WTC11 (cell line): Measurements from ENCODE around the gene PALD1. TPM values are rescaled to one million over a fixed set of nuclear protein-coding genes. Genes with fewer than 3 reads are reported as not detected.
A peak's percentile ranks its signal among the peaks of the same experiment; 100 is the strongest.

Source experiments
- ATAC-seq: fragments of 200-7000 bp; cut with Tn5 transposase; 2 replicates; pipeline ENCODE4 v1.10.0; 2021; ENCODE audit warnings: mild to moderate bottlenecking, moderate library complexity
- CTCF ChIA-PET: fragments of 300-600 bp; sonication (Branson Sonifier 250); formaldehyde crosslinking; loops from one replicate; lab custom pipeline; 2021; ENCODE audit warnings: antibody characterized with exemption; lab: Charles Lee
- POLR2A ChIA-PET: fragments of 350-600 bp; sonication (Branson Sonifier 250); formaldehyde crosslinking; loops from one replicate; lab custom pipeline; 2021; ENCODE audit warnings: antibody characterized with exemption; lab: Charles Lee
- DNase-seq: peaks from one replicate; pipeline ENCODE4 v3.0.0; 2021; ENCODE audit warnings: low spot score
- H3K27ac Mint-ChIP-seq: 2 replicates; pipeline ENCODE4 v1.8.0; 2021; ENCODE audit warnings: mixed read lengths
- H3K27me3 Mint-ChIP-seq: 2 replicates; pipeline ENCODE4 v1.8.0; 2021; ENCODE audit warnings: low read depth, mild to moderate bottlenecking, moderate library complexity, mixed read lengths
- H3K36me3 Mint-ChIP-seq: 2 replicates; pipeline ENCODE4 v1.8.0; 2021; ENCODE audit warnings: mixed read lengths
- H3K4me1 Mint-ChIP-seq: 2 replicates; pipeline ENCODE4 v1.8.0; 2022; ENCODE audit warnings: mixed read lengths
- H3K4me3 Mint-ChIP-seq: 2 replicates; pipeline ENCODE4 v1.8.0; 2021; ENCODE audit warnings: mild to moderate bottlenecking, moderate library complexity, mixed read lengths
- H3K9me3 Mint-ChIP-seq: 2 replicates; pipeline ENCODE4 v1.8.0; 2021; ENCODE audit warnings: mixed read lengths
- CBFB ChIP-seq: sonication (generic); formaldehyde crosslinking; IDR thresholded peaks from 2 replicates; pipeline ENCODE4 v1.8.1; 2022; ENCODE audit warnings: mild to moderate bottlenecking, low read depth, missing genetic modification reagents
- CREB1 ChIP-seq: sonication (generic); formaldehyde crosslinking; IDR thresholded peaks from 2 replicates; pipeline ENCODE4 v1.8.0; 2023; ENCODE audit warnings: mild to moderate bottlenecking, missing genetic modification reagents
- ETV6 ChIP-seq: sonication (generic); formaldehyde crosslinking; IDR thresholded peaks from 2 replicates; pipeline ENCODE4 v1.8.1; 2022; ENCODE audit warnings: mild to moderate bottlenecking, missing genetic modification reagents
- GABPB1 ChIP-seq: sonication (generic); formaldehyde crosslinking; IDR thresholded peaks from 2 replicates; pipeline ENCODE4 v1.8.1; 2023; ENCODE audit warnings: mild to moderate bottlenecking, missing genetic modification reagents
- SMAD3 ChIP-seq: sonication (generic); formaldehyde crosslinking; IDR thresholded peaks from 2 replicates; pipeline ENCODE4 v1.8.0; 2022; ENCODE audit warnings: missing genetic modification reagents, mild to moderate bottlenecking, borderline replicate concordance
- USF1 ChIP-seq: sonication (generic); formaldehyde crosslinking; IDR thresholded peaks from 2 replicates; pipeline ENCODE4 v1.8.0; 2022; ENCODE audit warnings: mild to moderate bottlenecking, missing genetic modification reagents
- ZNF121 ChIP-seq: sonication (generic); formaldehyde crosslinking; IDR thresholded peaks from 2 replicates; pipeline ENCODE4 v1.8.0; 2023; ENCODE audit warnings: missing genetic modification reagents
- ZNF423 ChIP-seq: fragments of 250-450 bp; sonication (Bioruptor Pico); IDR thresholded peaks from 2 replicates; pipeline ENCODE4 v2.1.2; 2022; ENCODE audit warnings: mild to moderate bottlenecking, moderate library complexity
- total RNA-seq: library from RNA; stranded (reverse); gene quantifications from 3 replicates; pipeline ENCODE4 v1.2.3, GENCODE V29; 2021
- TF ChIP-seq, protein P1 (sequence below): sonication (generic); formaldehyde crosslinking; conservative IDR thresholded peaks from 2 replicates; pipeline ENCODE4 v1.8.1; 2023; ENCODE audit warnings: mild to moderate bottlenecking, low read depth, missing genetic modification reagents, moderate library complexity
- TF ChIP-seq, protein P2 (sequence below): sonication (generic); formaldehyde crosslinking; IDR thresholded peaks from 2 replicates; pipeline ENCODE4 v1.8.0; 2022; ENCODE audit warnings: mild to moderate bottlenecking, missing genetic modification reagents
- TF ChIP-seq, protein P3 (sequence below): sonication (generic); formaldehyde crosslinking; IDR thresholded peaks from 2 replicates; pipeline ENCODE4 v1.8.1; 2023; ENCODE audit warnings: mild to moderate bottlenecking, missing genetic modification reagents, borderline replicate concordance
- TF ChIP-seq, protein P4 (sequence below): fragments of 250-450 bp; sonication (Bioruptor Pico); IDR thresholded peaks from 2 replicates; pipeline ENCODE4 v1.8.0; 2021; ENCODE audit warnings: mild to moderate bottlenecking
- TF ChIP-seq, protein P5 (sequence below): sonication (generic); formaldehyde crosslinking; IDR thresholded peaks from 2 replicates; pipeline ENCODE4 v1.8.0; 2023; ENCODE audit warnings: missing genetic modification reagents

Gene PALD1
- total RNA-seq, 1 experiment from 2014 or later = 43.6 TPM

DNA sequence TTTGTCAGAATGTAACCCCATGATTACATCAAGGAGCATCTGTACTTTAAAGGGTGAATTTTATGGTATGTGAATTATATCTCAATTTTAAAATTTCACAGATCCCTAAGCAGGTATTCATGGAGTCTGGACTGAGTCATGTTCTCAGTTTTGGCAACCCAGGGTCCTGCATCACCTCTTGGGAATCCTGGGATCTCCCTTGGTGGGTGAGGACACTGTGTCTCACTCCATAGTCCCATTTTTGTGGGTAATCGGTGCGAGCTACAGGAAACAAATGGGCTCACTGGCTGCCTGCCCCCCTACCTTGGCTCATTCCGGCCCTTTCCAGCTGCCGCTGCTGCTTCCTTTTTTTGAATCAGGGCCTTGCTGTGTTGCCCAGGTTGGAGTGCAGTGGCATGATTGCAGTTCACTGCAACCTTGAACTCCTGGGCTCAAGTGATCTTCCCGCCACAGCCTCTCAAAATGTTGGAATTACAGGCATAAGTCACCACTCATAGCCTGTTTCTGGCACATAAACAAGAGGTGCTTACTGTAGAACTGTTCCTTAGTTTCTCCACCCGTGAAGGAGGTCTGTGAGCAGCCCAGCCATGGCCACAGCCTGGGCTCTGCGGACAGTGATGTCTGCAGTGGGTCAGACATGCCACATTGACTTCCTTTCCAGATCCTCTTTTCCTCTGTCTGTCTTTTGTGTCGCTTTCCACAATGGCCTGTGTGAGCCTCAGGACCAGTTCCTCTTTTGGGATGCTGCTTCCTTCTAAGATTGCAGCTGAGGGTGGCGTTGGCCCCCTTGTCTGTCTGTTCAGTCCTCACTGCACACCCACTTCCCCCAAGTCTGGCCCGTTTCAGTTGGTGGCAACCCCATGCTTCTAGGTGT is 14.5 kb downstream of the PALD1 start:
- Mint-ChIP-seq H3K27me3 (no peaks in the 10 kb centered on the region), H3K27ac (peak overlapping the region; percentile 97), H3K4me1 (peaks cover 69% of the 10 kb centered on the region), H3K9me3 (no peaks in the 10 kb centered on the region), H3K36me3 (no peaks in the 10 kb centered on the region), H3K4me3 (no peak overlapping the region)
- DNase-seq = no peak
- TF ChIP-seq, protein P1, sequence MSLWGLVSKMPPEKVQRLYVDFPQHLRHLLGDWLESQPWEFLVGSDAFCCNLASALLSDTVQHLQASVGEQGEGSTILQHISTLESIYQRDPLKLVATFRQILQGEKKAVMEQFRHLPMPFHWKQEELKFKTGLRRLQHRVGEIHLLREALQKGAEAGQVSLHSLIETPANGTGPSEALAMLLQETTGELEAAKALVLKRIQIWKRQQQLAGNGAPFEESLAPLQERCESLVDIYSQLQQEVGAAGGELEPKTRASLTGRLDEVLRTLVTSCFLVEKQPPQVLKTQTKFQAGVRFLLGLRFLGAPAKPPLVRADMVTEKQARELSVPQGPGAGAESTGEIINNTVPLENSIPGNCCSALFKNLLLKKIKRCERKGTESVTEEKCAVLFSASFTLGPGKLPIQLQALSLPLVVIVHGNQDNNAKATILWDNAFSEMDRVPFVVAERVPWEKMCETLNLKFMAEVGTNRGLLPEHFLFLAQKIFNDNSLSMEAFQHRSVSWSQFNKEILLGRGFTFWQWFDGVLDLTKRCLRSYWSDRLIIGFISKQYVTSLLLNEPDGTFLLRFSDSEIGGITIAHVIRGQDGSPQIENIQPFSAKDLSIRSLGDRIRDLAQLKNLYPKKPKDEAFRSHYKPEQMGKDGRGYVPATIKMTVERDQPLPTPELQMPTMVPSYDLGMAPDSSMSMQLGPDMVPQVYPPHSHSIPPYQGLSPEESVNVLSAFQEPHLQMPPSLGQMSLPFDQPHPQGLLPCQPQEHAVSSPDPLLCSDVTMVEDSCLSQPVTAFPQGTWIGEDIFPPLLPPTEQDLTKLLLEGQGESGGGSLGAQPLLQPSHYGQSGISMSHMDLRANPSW = no peak
- TF ChIP-seq ZNF121 (CRISPR knock-in tag) (peak; percentile 82), CBFB (CRISPR knock-in tag) (no peak), ZNF423 (CRISPR knock-in tag) (no peak), ETV6 (CRISPR knock-in tag) (0 out of 2 replicates have a peak, but pooled peaks have one; percentile 8)
- CTCF ChIA-PET = interaction anchor here (0.5 to 2.2 kb wide), 10 partner anchors 11 to 128 kb away, joined by 3 to 15 read pairs (median 4); partner anchors contain the start of gene PALD1
- no peak for ATAC-seq
- POLR2A ChIA-PET = no interaction called here

- Mint-ChIP-seq H3K36me3 (no peaks in the 10 kb centered on the region), H3K4me3 (peak overlapping the region; percentile 5; the same call in 1 of the 2 replicates), H3K27me3 (no peaks in the 10 kb centered on the region), H3K9me3 (no peaks in the 10 kb centered on the region), H3K4me1 (peaks cover 67% of the 10 kb centered on the region), H3K27ac (peak overlapping the region; percentile 97)
- POLR2A ChIA-PET = no interaction called here
- CTCF ChIA-PET = interaction anchor here (0.5 to 2.2 kb wide), 11 partner anchors 10 to 129 kb away, joined by 3 to 15 read pairs (median 4); partner anchors contain the start of gene PALD1
- ATAC-seq (peak; percentile 94), DNase-seq (peak; percentile 84)
- 0 out of 2 replicates have a peak, but pooled peaks have one; percentile 44 for TF ChIP-seq ETV6 (CRISPR knock-in tag)
- no peak for TF ChIP-seq CREB1 (CRISPR knock-in tag)
- TF ChIP-seq USF1 (CRISPR knock-in tag) = 0 out of 2 replicates have a peak, but pooled peaks have one; percentile 12
- TF ChIP-seq, protein P2, sequence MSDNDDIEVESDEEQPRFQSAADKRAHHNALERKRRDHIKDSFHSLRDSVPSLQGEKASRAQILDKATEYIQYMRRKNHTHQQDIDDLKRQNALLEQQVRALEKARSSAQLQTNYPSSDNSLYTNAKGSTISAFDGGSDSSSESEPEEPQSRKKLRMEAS = peak; percentile 85
Observed at GRCh38 chr10:70493660-70494234, 15.2 kb downstream of the PALD1 start.

- Mint-ChIP-seq H3K27me3 (no peaks in the 10 kb centered on the region), H3K36me3 (no peaks in the 10 kb centered on the region), H3K4me3 (no peak overlapping the region; the same call in 1 of the 2 replicates), H3K4me1 (peaks cover 66% of the 10 kb centered on the region), H3K9me3 (no peaks in the 10 kb centered on the region), H3K27ac (peak overlapping the region; percentile 97)
- CTCF ChIA-PET = interaction anchor here (1.0 to 2.2 kb wide), 10 partner anchors 10 to 130 kb away, joined by 3 to 15 read pairs (median 4); partner anchors contain the start of gene PALD1
- POLR2A ChIA-PET = interaction anchor here (1.4 kb wide), 1 partner anchor 17 kb away, joined by 3 read pairs; no protein-coding TSS in a partner anchor
- DNase-seq (no peak), ATAC-seq (no peak)
- no peak for TF ChIP-seq GABPB1 (CRISPR knock-in tag)
- no peak for TF ChIP-seq CREB1 (CRISPR knock-in tag)
- TF ChIP-seq, protein P3, sequence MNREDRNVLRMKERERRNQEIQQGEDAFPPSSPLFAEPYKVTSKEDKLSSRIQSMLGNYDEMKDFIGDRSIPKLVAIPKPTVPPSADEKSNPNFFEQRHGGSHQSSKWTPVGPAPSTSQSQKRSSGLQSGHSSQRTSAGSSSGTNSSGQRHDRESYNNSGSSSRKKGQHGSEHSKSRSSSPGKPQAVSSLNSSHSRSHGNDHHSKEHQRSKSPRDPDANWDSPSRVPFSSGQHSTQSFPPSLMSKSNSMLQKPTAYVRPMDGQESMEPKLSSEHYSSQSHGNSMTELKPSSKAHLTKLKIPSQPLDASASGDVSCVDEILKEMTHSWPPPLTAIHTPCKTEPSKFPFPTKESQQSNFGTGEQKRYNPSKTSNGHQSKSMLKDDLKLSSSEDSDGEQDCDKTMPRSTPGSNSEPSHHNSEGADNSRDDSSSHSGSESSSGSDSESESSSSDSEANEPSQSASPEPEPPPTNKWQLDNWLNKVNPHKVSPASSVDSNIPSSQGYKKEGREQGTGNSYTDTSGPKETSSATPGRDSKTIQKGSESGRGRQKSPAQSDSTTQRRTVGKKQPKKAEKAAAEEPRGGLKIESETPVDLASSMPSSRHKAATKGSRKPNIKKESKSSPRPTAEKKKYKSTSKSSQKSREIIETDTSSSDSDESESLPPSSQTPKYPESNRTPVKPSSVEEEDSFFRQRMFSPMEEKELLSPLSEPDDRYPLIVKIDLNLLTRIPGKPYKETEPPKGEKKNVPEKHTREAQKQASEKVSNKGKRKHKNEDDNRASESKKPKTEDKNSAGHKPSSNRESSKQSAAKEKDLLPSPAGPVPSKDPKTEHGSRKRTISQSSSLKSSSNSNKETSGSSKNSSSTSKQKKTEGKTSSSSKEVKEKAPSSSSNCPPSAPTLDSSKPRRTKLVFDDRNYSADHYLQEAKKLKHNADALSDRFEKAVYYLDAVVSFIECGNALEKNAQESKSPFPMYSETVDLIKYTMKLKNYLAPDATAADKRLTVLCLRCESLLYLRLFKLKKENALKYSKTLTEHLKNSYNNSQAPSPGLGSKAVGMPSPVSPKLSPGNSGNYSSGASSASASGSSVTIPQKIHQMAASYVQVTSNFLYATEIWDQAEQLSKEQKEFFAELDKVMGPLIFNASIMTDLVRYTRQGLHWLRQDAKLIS (CRISPR knock-in tag) = no peak
- TF ChIP-seq, protein P4, sequence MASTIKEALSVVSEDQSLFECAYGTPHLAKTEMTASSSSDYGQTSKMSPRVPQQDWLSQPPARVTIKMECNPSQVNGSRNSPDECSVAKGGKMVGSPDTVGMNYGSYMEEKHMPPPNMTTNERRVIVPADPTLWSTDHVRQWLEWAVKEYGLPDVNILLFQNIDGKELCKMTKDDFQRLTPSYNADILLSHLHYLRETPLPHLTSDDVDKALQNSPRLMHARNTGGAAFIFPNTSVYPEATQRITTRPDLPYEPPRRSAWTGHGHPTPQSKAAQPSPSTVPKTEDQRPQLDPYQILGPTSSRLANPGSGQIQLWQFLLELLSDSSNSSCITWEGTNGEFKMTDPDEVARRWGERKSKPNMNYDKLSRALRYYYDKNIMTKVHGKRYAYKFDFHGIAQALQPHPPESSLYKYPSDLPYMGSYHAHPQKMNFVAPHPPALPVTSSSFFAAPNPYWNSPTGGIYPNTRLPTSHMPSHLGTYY (CRISPR knock-in tag) = no peak
- TF ChIP-seq, protein P1 = no peak
- no peak for TF ChIP-seq SMAD3
- TF ChIP-seq, protein P5, sequence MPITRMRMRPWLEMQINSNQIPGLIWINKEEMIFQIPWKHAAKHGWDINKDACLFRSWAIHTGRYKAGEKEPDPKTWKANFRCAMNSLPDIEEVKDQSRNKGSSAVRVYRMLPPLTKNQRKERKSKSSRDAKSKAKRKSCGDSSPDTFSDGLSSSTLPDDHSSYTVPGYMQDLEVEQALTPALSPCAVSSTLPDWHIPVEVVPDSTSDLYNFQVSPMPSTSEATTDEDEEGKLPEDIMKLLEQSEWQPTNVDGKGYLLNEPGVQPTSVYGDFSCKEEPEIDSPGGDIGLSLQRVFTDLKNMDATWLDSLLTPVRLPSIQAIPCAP = no peak
- no peak for TF ChIP-seq USF1 (CRISPR knock-in tag)
Observed at GRCh38 chr10:70494536-70494935, 16.0 kb downstream of the PALD1 start.
